Activated naive CD8-positive, alpha-beta T cell (primary cell): ENCODE data around the gene FPGS.
A peak's percentile ranks its signal among the peaks of the same experiment; 100 is the strongest.

ENCODE experiments used
- H3K27ac Mint-ChIP-seq: one replicate; pipeline ENCODE4 v1.8.0; 2021; ENCODE audit warnings: mixed read lengths
- H3K27me3 Mint-ChIP-seq: one replicate; pipeline ENCODE4 v1.8.0; 2021; ENCODE audit warnings: mixed read lengths
- H3K36me3 Mint-ChIP-seq: one replicate; pipeline ENCODE4 v1.8.0; 2021; ENCODE audit warnings: mixed read lengths
- H3K4me1 Mint-ChIP-seq: one replicate; pipeline ENCODE4 v1.8.0; 2021; ENCODE audit warnings: low read depth, mixed read lengths
- H3K4me3 Mint-ChIP-seq: one replicate; pipeline ENCODE4 v1.8.0; 2021; ENCODE audit warnings: mild to moderate bottlenecking, mixed read lengths
- H3K9me3 Mint-ChIP-seq: one replicate; pipeline ENCODE4 v1.8.0; 2021; ENCODE audit warnings: low read depth, mixed read lengths

Gene FPGS

GRCh38 chr9:127809540-127810377 lies 7.1 kb downstream of the FPGS start:
- H3K36me3 Mint-ChIP-seq = peaks cover 2% of the 10 kb centered on the region
- H3K27me3 Mint-ChIP-seq = no peaks in the 10 kb centered on the region
- no peaks in the 10 kb centered on the region for H3K9me3 Mint-ChIP-seq
- H3K4me3 Mint-ChIP-seq = no peak overlapping the region
- H3K4me1 Mint-ChIP-seq = peaks cover 4% of the 10 kb centered on the region
- H3K27ac Mint-ChIP-seq = no peak overlapping the region

- Mint-ChIP-seq H3K27me3 (no peaks in the 10 kb centered on the region), H3K36me3 (peaks cover 2% of the 10 kb centered on the region), H3K9me3 (no peaks in the 10 kb centered on the region), H3K4me1 (peaks cover 4% of the 10 kb centered on the region), H3K4me3 (no peak overlapping the region), H3K27ac (no peak overlapping the region)
Observed at GRCh38 chr9:127810378-127811187, 7.9 kb downstream of the FPGS start.

DNA sequence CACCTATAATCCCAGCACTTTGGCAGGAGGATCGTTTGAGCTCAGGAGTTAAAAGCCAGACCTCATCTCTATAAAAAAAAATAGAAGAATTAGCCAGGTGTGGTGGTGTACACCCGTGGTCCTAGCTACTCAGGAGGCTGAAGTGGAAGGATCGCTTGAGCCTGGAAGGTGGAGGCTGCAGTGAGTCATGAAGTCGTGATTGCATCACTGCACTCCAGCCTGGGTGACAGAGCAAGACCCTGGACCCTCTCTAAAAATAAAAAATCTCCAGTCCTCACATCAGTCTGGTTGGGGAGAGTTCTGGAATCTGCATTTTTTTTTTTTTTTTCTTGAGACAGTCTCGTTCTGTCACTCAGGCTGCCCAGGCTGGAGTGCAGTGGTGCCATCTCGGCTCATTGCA lies 9.3 kb downstream of the FPGS start:
- H3K27me3 Mint-ChIP-seq = no peaks in the 10 kb centered on the region
- H3K4me1 Mint-ChIP-seq = no peaks in the 10 kb centered on the region
- no peak overlapping the region for H3K4me3 Mint-ChIP-seq
- no peak overlapping the region for H3K27ac Mint-ChIP-seq
- H3K9me3 Mint-ChIP-seq = no peaks in the 10 kb centered on the region
- no peaks in the 10 kb centered on the region for H3K36me3 Mint-ChIP-seq

- no peak overlapping the region for H3K4me3 Mint-ChIP-seq
- H3K9me3 Mint-ChIP-seq = no peaks in the 10 kb centered on the region
- no peaks in the 10 kb centered on the region for H3K36me3 Mint-ChIP-seq
- no peak overlapping the region for H3K27ac Mint-ChIP-seq
- no peaks in the 10 kb centered on the region for H3K27me3 Mint-ChIP-seq
- H3K4me1 Mint-ChIP-seq = no peaks in the 10 kb centered on the region
Observed at GRCh38 chr9:127812936-127813675, 10.4 kb downstream of the FPGS start.

DNA sequence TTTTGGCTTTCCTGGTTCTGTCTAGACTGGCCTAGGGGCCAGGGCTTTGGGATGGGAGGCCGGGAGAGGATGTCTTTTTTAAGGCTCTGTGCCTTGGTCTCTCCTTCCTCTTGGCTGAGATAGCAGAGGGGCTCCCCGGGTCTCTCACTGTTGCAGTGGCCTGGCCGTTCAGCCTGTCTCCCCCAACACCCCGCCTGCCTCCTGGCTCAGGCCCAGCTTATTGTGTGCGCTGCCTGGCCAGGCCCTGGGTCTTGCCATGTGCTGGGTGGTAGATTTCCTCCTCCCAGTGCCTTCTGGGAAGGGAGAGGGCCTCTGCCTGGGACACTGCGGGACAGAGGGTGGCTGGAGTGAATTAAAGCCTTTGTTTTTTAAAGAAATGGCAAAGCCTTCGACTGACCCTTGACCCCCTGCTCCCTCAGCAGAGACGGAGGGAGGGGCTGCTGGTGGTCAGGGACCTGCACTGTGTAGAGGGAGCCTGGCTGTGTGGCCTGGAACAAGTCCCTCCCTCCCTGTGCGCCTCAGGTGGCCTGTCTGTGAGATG lies 11.1 kb downstream of the FPGS start:
- H3K27me3 Mint-ChIP-seq = no peaks in the 10 kb centered on the region
- no peaks in the 10 kb centered on the region for H3K36me3 Mint-ChIP-seq
- no peak overlapping the region for H3K4me3 Mint-ChIP-seq
- H3K4me1 Mint-ChIP-seq = no peaks in the 10 kb centered on the region
- no peaks in the 10 kb centered on the region for H3K9me3 Mint-ChIP-seq
- H3K27ac Mint-ChIP-seq = no peak overlapping the region

- H3K9me3 Mint-ChIP-seq = no peaks in the 10 kb centered on the region
- H3K27ac Mint-ChIP-seq = no peak overlapping the region
- no peaks in the 10 kb centered on the region for H3K27me3 Mint-ChIP-seq
- H3K4me3 Mint-ChIP-seq = no peak overlapping the region
- H3K36me3 Mint-ChIP-seq = no peaks in the 10 kb centered on the region
- H3K4me1 Mint-ChIP-seq = no peaks in the 10 kb centered on the region
Observed at GRCh38 chr9:127814619-127815511, 12.2 kb downstream of the FPGS start.

DNA sequence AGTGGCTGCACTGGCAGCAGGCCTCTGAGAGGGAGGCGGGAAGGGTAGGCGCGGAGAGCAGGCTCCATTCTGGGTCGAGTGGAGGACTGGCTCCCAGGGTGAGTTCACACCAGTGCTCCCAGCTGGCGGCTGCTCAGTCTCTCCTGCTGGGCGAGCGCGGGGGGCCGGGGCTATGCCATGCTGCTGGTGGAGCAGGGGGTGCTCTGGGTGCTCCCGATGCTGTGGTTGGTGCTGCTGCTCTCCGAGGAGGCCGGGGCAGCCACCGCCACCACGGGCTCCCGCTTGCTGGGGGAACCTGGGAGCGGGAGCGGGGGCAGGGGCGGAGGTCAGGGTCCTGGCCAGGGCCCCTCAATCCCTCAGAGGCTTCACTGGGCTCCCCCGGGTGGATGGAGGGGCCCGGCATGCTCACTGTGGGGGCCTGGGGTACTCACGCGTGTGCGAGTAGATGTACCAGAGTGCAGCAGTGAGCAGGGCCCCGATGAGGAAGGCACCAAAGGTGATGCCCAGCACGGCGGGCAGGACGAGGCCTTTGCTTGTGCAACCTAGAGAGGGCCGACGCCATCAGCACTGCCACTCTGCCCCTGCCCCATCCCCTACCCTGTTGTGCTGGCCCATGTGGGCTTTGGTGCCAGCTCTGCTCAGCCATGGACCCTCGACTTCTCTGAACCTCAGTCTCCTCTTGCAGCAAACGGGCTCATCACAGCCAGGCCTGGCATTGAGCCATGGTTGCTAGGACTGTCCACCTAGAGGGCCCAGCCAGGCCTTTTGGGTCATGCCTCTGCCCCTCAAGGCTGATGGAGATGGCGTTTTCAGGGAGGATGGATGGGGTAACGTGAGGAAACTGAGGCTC lies 13.1 kb downstream of the FPGS start:
- Mint-ChIP-seq H3K27ac (no peak overlapping the region), H3K27me3 (no peaks in the 10 kb centered on the region), H3K4me1 (no peaks in the 10 kb centered on the region), H3K4me3 (no peak overlapping the region), H3K9me3 (no peaks in the 10 kb centered on the region), H3K36me3 (no peaks in the 10 kb centered on the region)

DNA sequence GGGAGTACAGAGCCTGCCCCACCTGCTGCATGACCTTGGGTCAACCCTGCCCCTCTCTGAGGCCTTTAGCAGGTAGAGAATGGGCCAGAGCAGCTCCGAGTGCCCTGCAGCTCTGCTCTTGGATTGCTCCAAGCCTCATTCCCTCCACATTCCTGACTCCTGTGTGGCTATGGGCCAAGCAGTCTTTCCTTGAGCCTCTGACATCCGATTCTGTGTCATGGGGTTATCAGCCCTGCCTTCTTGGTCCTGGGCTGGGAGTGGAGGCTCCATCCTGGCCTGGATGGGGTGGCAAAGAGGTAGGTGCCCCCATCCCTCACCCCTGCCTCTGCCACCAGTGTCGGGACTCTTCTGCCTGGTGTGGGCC lies 13.7 kb downstream of the FPGS start:
- no peaks in the 10 kb centered on the region for H3K4me1 Mint-ChIP-seq
- no peak overlapping the region for H3K4me3 Mint-ChIP-seq
- no peak overlapping the region for H3K27ac Mint-ChIP-seq
- no peaks in the 10 kb centered on the region for H3K36me3 Mint-ChIP-seq
- H3K9me3 Mint-ChIP-seq = no peaks in the 10 kb centered on the region
- H3K27me3 Mint-ChIP-seq = no peaks in the 10 kb centered on the region

- H3K27me3 Mint-ChIP-seq = no peaks in the 10 kb centered on the region
- no peaks in the 10 kb centered on the region for H3K36me3 Mint-ChIP-seq
- no peaks in the 10 kb centered on the region for H3K4me1 Mint-ChIP-seq
- H3K27ac Mint-ChIP-seq = peak overlapping the region; percentile 64
- H3K4me3 Mint-ChIP-seq = no peak overlapping the region
- H3K9me3 Mint-ChIP-seq = no peaks in the 10 kb centered on the region
Observed at GRCh38 chr9:127816728-127817127, 14.0 kb downstream of the FPGS start.

GRCh38 chr9:127817881-127818434 lies 15.3 kb downstream of the FPGS start:
- no peaks in the 10 kb centered on the region for H3K9me3 Mint-ChIP-seq
- H3K4me1 Mint-ChIP-seq = no peaks in the 10 kb centered on the region
- H3K36me3 Mint-ChIP-seq = no peaks in the 10 kb centered on the region
- H3K27ac Mint-ChIP-seq = peak overlapping the region; percentile 34
- H3K27me3 Mint-ChIP-seq = no peaks in the 10 kb centered on the region
- H3K4me3 Mint-ChIP-seq = no peak overlapping the region

GRCh38 chr9:127818574-127818973 lies 15.9 kb downstream of the FPGS start:
- Mint-ChIP-seq H3K9me3 (no peaks in the 10 kb centered on the region), H3K4me1 (no peaks in the 10 kb centered on the region), H3K27me3 (no peaks in the 10 kb centered on the region), H3K36me3 (no peaks in the 10 kb centered on the region), H3K4me3 (no peak overlapping the region), H3K27ac (no peak overlapping the region)

- Mint-ChIP-seq H3K27me3 (no peaks in the 10 kb centered on the region), H3K27ac (no peak overlapping the region), H3K36me3 (no peaks in the 10 kb centered on the region), H3K4me1 (no peaks in the 10 kb centered on the region), H3K4me3 (no peak overlapping the region), H3K9me3 (no peaks in the 10 kb centered on the region)
Observed at GRCh38 chr9:127822108-127822507, 19.4 kb downstream of the FPGS start.

- Mint-ChIP-seq H3K36me3 (no peaks in the 10 kb centered on the region), H3K27me3 (no peaks in the 10 kb centered on the region), H3K27ac (no peak overlapping the region)
Observed at GRCh38 chr9:127825319-127826051, 22.8 kb downstream of the FPGS start.

More at GRCh38 chr9:127825319-127826051, 22.8 kb downstream of the FPGS start:
- Mint-ChIP-seq H3K4me3 (no peak overlapping the region), H3K9me3 (no peaks in the 10 kb centered on the region), H3K4me1 (no peaks in the 10 kb centered on the region)
